Cardiac muscle cell (in vitro differentiated cells and primary cell): ENCODE data around the gene ADSS2. TPM values are rescaled to one million over a fixed set of nuclear protein-coding genes. Genes with fewer than 3 reads are reported as not detected.
A peak's percentile ranks its signal among the peaks of the same experiment; 100 is the strongest.
"Not testable (repeated sequence)": the region's sequence is repeated elsewhere in the genome, so short reads cannot be mapped to it uniquely, and the experiment has no call there.

Experiments
- DNase-seq, 2 donors: peaks; one replicate each; pipeline versions ENCODE4 v3.0.0 to v3.0.0-alpha.2; 2010 to 2017; ENCODE audit warnings: low read depth in 1 of 2, low spot score in 1 of 2
- H3K27ac ChIP-seq: fragments of 200-600 bp; sonication (generic); 2 replicates; pipeline ENCODE4 v1.5.1; 2016
- H3K27me3 ChIP-seq: fragments of 200-600 bp; sonication (generic); 2 replicates; pipeline ENCODE4 v1.6.0; 2016; ENCODE audit warnings: control low read depth
- H3K36me3 ChIP-seq: fragments of 200-600 bp; sonication (generic); 2 replicates; pipeline ENCODE4 v1.5.1; 2016; ENCODE audit warnings: control low read depth
- H3K4me1 ChIP-seq: fragments of 200-600 bp; sonication (generic); 2 replicates; pipeline ENCODE4 v1.8.1; 2017; ENCODE audit warnings: low read depth, mild to moderate bottlenecking, mixed run types
- H3K4me3 ChIP-seq: fragments of 200-600 bp; sonication (generic); 2 replicates; pipeline ENCODE4 v1.5.1; 2016; ENCODE audit warnings: mild to moderate bottlenecking
- H3K9me3 ChIP-seq: fragments of 200-600 bp; sonication (generic); 2 replicates; pipeline ENCODE4 v1.5.1; 2017; ENCODE audit warnings: low read depth, mild to moderate bottlenecking, control low read depth
- CTCF ChIP-seq: IDR thresholded peaks from 2 replicates; pipeline ENCODE4 v1.5.1; 2012; ENCODE audit warnings: low read depth, mild to moderate bottlenecking, low read length
- polyA plus RNA-seq: library from polyadenylated mRNA; unstranded; fragments of >200 nt; fragmentation: Nextera tagmentation; extraction: Ambion mirVana; gene quantifications from 2 replicates; pipeline ENCODE4 v1.2.1, GENCODE V29; 2016
- total RNA-seq: library from RNA; depleted of rRNA; stranded (reverse); fragments of >200 nt; gene quantifications from 2 replicates; pipeline ENCODE4 v1.2.3, GENCODE V29; 2016

The ADSS2 gene
- total and polyA plus RNA-seq, 2 experiments from 2014 or later = 12.8 to 22.8 TPM

- Histone ChIP-seq H3K9me3 (no peaks in the 10 kb centered on the region), H3K4me3 (no peak overlapping the region), H3K4me1 (peaks cover 6% of the 10 kb centered on the region), H3K27me3 (no peaks in the 10 kb centered on the region), H3K36me3 (no peaks in the 10 kb centered on the region), H3K27ac (no peak overlapping the region)
- DNase-seq = no peak
- no peak for TF ChIP-seq CTCF
Measured at GRCh38 chr1:244369256-244370057, 82.3 kb downstream of the ADSS2 start.

- DNase-seq = no peak
- Histone ChIP-seq H3K27ac (no peak overlapping the region), H3K4me1 (peaks cover 6% of the 10 kb centered on the region), H3K36me3 (no peaks in the 10 kb centered on the region), H3K4me3 (no peak overlapping the region), H3K9me3 (no peaks in the 10 kb centered on the region), H3K27me3 (no peaks in the 10 kb centered on the region)
- TF ChIP-seq CTCF = no peak
Measured at GRCh38 chr1:244368279-244368678, 83.4 kb downstream of the ADSS2 start.

GRCh38 chr1:244367399-244368114 lies 84.2 kb downstream of the ADSS2 start:
- H3K4me1 ChIP-seq = peaks cover 6% of the 10 kb centered on the region
- H3K27me3 ChIP-seq = no peaks in the 10 kb centered on the region
- no peaks in the 10 kb centered on the region for H3K36me3 ChIP-seq
- H3K4me3 ChIP-seq = no peak overlapping the region
- H3K9me3 ChIP-seq = no peaks in the 10 kb centered on the region
- DNase-seq = no peak
- no peak overlapping the region for H3K27ac ChIP-seq
- TF ChIP-seq CTCF = no peak

GRCh38 chr1:244365809-244366208 lies 85.9 kb downstream of the ADSS2 start:
- no peak for TF ChIP-seq CTCF

GRCh38 chr1:244365262-244365661 lies 86.4 kb downstream of the ADSS2 start:
- H3K27me3 ChIP-seq, H3K4me3 ChIP-seq: not testable (repeated sequence)

More at GRCh38 chr1:244365809-244366208, 85.9 kb downstream of the ADSS2 start:
- Histone ChIP-seq H3K9me3 (no peaks in the 10 kb centered on the region), H3K4me1 (peaks cover 19% of the 10 kb centered on the region), H3K27ac (no peak overlapping the region), H3K27me3 (no peaks in the 10 kb centered on the region), H3K36me3 (no peaks in the 10 kb centered on the region), H3K4me3 (no peak overlapping the region)
- no peak for DNase-seq

GRCh38 chr1:244362476-244362875 lies 89.2 kb downstream of the ADSS2 start:
- H3K4me1 ChIP-seq = peaks cover 13% of the 10 kb centered on the region
- DNase-seq = no peak

More at GRCh38 chr1:244365262-244365661, 86.4 kb downstream of the ADSS2 start:
- DNase-seq, H3K27ac ChIP-seq, H3K36me3 ChIP-seq, H3K9me3 ChIP-seq: not testable (repeated sequence)
- peaks cover 16% of the 10 kb centered on the region for H3K4me1 ChIP-seq

More at GRCh38 chr1:244362476-244362875, 89.2 kb downstream of the ADSS2 start:
- Histone ChIP-seq H3K9me3 (no peaks in the 10 kb centered on the region), H3K27me3 (no peaks in the 10 kb centered on the region), H3K36me3 (no peaks in the 10 kb centered on the region), H3K27ac (peak overlapping the region; percentile 96), H3K4me3 (no peak overlapping the region)
- TF ChIP-seq CTCF = no peak
